ENCODE measurements around the gene RNF112.
A peak's percentile ranks its signal among the peaks of the same experiment; 100 is the strongest.

Gene RNF112

GRCh38 chr17:19448341-19449268, 37.6 kb downstream of the RNF112 start:
- ChIA-PET POLR2A (no interaction called here), CTCF (interaction anchor here (1.4 to 8.1 kb wide), 6 partner anchors 9 to 82 kb away, joined by 3 to 149 read pairs (median 9); partner anchors contain the start of gene B9D1)
- 34% methylated on average over 5 of the region's 8 CpGs for WGBS (ENCODE audit: insufficient coverage)
- Histone ChIP-seq H3K4me1 (ENCODE audit: control extremely low read depth in 1 of 4, control insufficient read depth in 4 of 4, insufficient read depth in 4 of 4, low read length in 3 of 4) (peaks cover 0 to 16% (median 8%) of the 10 kb centered on the region in 4 experiments), H3K36me3 (ENCODE audit: control insufficient read depth in 4 of 4, insufficient read depth in 4 of 4, low read length in 3 of 4) (no peaks in the 10 kb centered on the region), H3K4me3 (ENCODE audit: control insufficient read depth in 1 of 7, extremely low read depth in 1 of 7, insufficient read depth in 4 of 7, low read depth in 2 of 7, low read length in 6 of 7) (no peak overlapping the region), H3K27me3 (replicated peaks in 2 of 5; ENCODE audit: control insufficient read depth in 4 of 5, insufficient read depth in 5 of 5, low read length in 4 of 5) (peaks cover 0 to 20% (median 5%) of the 10 kb centered on the region in 5 experiments), H3K27ac (ENCODE audit: insufficient read depth in 1 of 2, low read depth in 1 of 2, low read length in 2 of 2, poor library complexity in 1 of 2, severe bottlenecking in 2 of 2) (no peak overlapping the region), H3K9me3 (ENCODE audit: control extremely low read depth in 1 of 5, control insufficient read depth in 4 of 5, insufficient read depth in 2 of 5, low read depth in 1 of 5, low read length in 4 of 5) (peaks cover 0 to 11% (median 4%) of the 10 kb centered on the region in 5 experiments)
- DNase-seq: peak; percentile 43 to 70 (median 59)

DNA sequence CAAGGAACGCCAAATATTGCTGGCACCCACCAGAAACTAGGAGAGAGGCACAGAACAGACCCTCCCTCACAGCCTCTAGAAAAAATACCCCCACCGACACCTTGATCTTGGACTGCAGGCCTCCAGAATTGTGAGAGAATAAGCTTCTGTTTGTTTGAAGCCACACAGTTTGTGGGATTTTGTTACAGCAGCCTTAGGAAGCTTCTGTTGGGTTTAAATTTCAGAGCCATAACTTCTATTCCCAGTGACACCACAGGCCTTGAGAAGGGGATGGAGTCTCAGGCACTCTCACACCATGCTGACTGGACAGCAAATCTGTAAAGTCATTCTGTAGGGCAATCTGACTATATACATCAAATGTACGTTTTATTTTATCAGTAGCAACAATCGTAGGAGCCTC, 38.6 kb downstream of the RNF112 start:
- CTCF ChIA-PET: interaction anchor here (0.7 to 8.1 kb wide), 3 partner anchors 8 to 83 kb away, joined by 3 to 149 read pairs (median 24); partner anchors contain the start of gene B9D1
- H3K4me3 ChIP-seq (ENCODE audit: control insufficient read depth in 1 of 7, extremely low read depth in 1 of 7, insufficient read depth in 4 of 7, low read depth in 2 of 7, low read length in 6 of 7): no peak overlapping the region
- H3K27ac ChIP-seq (ENCODE audit: insufficient read depth in 1 of 2, low read depth in 1 of 2, low read length in 2 of 2, poor library complexity in 1 of 2, severe bottlenecking in 2 of 2): no peak overlapping the region
- H3K36me3 ChIP-seq (ENCODE audit: control insufficient read depth in 4 of 4, insufficient read depth in 4 of 4, low read length in 3 of 4): no peaks in the 10 kb centered on the region
- POLR2A ChIA-PET: no interaction called here
- peaks cover 0 to 16% (median 8%) of the 10 kb centered on the region in 4 experiments for H3K4me1 ChIP-seq (ENCODE audit: control extremely low read depth in 1 of 4, control insufficient read depth in 4 of 4, insufficient read depth in 4 of 4, low read length in 3 of 4)
- WGBS (ENCODE audit: insufficient coverage): 76% methylated on average over 2 of the region's 4 CpGs
- no peak for DNase-seq
- H3K9me3 ChIP-seq (ENCODE audit: control extremely low read depth in 1 of 5, control insufficient read depth in 4 of 5, insufficient read depth in 2 of 5, low read depth in 1 of 5, low read length in 4 of 5): peaks cover 0 to 7% (median 4%) of the 10 kb centered on the region in 5 experiments
- H3K27me3 ChIP-seq (replicated peaks in 2 of 5; ENCODE audit: control insufficient read depth in 4 of 5, insufficient read depth in 5 of 5, low read length in 4 of 5): peaks cover 0 to 26% (median 13%) of the 10 kb centered on the region in 5 experiments

GRCh38 chr17:19453296-19453695, 42.3 kb downstream of the RNF112 start:
- H3K4me3 ChIP-seq (ENCODE audit: control insufficient read depth in 1 of 7, extremely low read depth in 1 of 7, insufficient read depth in 4 of 7, low read depth in 2 of 7, low read length in 6 of 7): no peak overlapping the region
- WGBS (ENCODE audit: insufficient coverage): 100% methylated on average over 3 of the region's 3 CpGs
- H3K36me3 ChIP-seq (ENCODE audit: control insufficient read depth in 4 of 4, insufficient read depth in 4 of 4, low read length in 3 of 4): no peaks in the 10 kb centered on the region
- no peak overlapping the region for H3K27ac ChIP-seq (ENCODE audit: insufficient read depth in 1 of 2, low read depth in 1 of 2, low read length in 2 of 2, poor library complexity in 1 of 2, severe bottlenecking in 2 of 2)
- ChIA-PET POLR2A (no interaction called here), CTCF (no interaction called here)
- H3K9me3 ChIP-seq (ENCODE audit: control extremely low read depth in 1 of 5, control insufficient read depth in 4 of 5, insufficient read depth in 2 of 5, low read depth in 1 of 5, low read length in 4 of 5): no peaks in the 10 kb centered on the region
- peaks cover 0 to 27% (median 15%) of the 10 kb centered on the region in 5 experiments for H3K27me3 ChIP-seq (replicated peaks in 2 of 5; ENCODE audit: control insufficient read depth in 4 of 5, insufficient read depth in 5 of 5, low read length in 4 of 5)
- DNase-seq: no peak
- H3K4me1 ChIP-seq (ENCODE audit: control extremely low read depth in 1 of 4, control insufficient read depth in 4 of 4, insufficient read depth in 4 of 4, low read length in 3 of 4): peaks cover 0 to 18% (median 6%) of the 10 kb centered on the region in 4 experiments

DNA sequence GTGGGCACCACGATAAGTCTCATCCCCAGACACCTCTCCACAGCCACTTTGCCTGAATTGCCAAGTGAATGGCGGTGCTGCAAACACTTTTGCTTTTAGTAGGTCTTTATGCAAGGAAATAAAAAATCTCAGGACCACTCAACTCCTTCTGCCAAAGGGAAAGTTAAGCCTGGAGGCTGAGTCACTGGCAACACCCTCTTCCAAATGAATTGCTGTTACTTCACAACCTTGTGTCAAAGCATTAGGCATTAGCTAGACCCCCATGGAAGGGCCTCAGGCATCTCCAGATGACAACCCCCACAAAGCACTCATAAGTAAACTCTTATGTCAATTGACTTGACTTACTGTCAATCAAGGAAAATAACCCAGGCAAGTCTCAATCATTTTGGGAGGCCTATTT, 43.0 kb downstream of the RNF112 start:
- ChIA-PET POLR2A (no interaction called here), CTCF (interaction anchor here (1.0 kb wide), 1 partner anchor 15 kb away, joined by 3 read pairs; no protein-coding TSS in a partner anchor)
- WGBS (ENCODE audit: insufficient coverage): 88% methylated on average over 1 of the region's 2 CpGs
- Histone ChIP-seq H3K27ac (ENCODE audit: insufficient read depth in 1 of 2, low read depth in 1 of 2, low read length in 2 of 2, poor library complexity in 1 of 2, severe bottlenecking in 2 of 2) (no peak overlapping the region), H3K36me3 (ENCODE audit: control insufficient read depth in 4 of 4, insufficient read depth in 4 of 4, low read length in 3 of 4) (no peaks in the 10 kb centered on the region), H3K9me3 (ENCODE audit: control extremely low read depth in 1 of 5, control insufficient read depth in 4 of 5, insufficient read depth in 2 of 5, low read depth in 1 of 5, low read length in 4 of 5) (no peaks in the 10 kb centered on the region), H3K27me3 (replicated peaks in 2 of 5; ENCODE audit: control insufficient read depth in 4 of 5, insufficient read depth in 5 of 5, low read length in 4 of 5) (peaks cover 0 to 23% (median 15%) of the 10 kb centered on the region in 5 experiments), H3K4me3 (ENCODE audit: control insufficient read depth in 1 of 7, extremely low read depth in 1 of 7, insufficient read depth in 4 of 7, low read depth in 2 of 7, low read length in 6 of 7) (no peak overlapping the region), H3K4me1 (ENCODE audit: control extremely low read depth in 1 of 4, control insufficient read depth in 4 of 4, insufficient read depth in 4 of 4, low read length in 3 of 4) (peaks cover 0 to 10% (median 2%) of the 10 kb centered on the region in 4 experiments)
- DNase-seq: no peak

DNA sequence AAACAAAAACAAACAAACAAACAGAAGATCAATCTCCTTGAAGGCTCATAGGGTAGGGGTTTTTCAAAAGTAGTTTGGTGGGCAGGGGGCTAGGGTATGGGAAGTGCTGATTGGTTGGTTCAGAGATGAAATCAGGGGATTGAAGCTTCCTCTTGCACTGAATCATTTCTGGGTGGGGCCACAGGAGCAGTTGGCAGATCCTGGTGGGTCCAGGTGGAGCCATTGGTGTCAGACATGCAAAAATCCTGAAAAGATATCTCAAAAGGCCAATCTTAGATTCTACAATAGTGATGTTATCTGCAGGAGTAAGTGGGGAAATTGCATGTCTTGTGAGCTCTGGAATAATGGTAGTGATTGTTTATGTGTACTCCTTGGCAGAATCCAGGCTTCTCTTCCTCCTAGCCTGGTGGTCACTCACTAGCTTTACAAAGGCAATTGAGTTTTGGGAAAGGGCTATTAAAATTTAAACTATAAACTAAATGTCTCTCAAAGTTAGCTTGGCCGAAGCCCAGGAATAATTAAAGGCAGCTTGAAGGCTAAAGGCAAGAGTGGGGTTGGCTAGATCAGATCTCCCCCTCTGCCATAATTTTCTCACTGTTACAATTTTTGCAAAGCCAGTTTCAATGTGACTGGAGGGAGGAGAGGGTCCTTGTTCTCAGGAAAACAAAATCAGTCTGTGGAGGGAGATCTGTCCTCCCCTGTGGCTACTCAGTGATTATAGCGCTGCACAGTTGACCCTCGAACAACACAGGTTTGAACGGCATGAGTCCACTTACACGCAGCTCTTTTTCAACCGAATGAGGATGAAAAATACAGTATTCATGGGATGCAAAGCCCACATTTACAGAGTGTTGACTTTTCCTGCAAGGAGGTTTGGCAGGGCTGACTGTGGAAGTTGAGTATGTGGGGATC, 45.2 kb downstream of the RNF112 start:
- no peak for DNase-seq
- ChIA-PET CTCF (interaction anchor here (0.9 to 3.7 kb wide), 6 partner anchors 8 to 93 kb away, joined by 3 to 24 read pairs (median 5); partner anchors contain the start of gene B9D1), POLR2A (interaction anchor here (0.6 kb wide), 1 partner anchor 36 kb away, joined by 5 read pairs; no protein-coding TSS in a partner anchor)
- Histone ChIP-seq H3K9me3 (ENCODE audit: control extremely low read depth in 1 of 5, control insufficient read depth in 4 of 5, insufficient read depth in 2 of 5, low read depth in 1 of 5, low read length in 4 of 5) (no peaks in the 10 kb centered on the region), H3K27me3 (replicated peaks in 2 of 5; ENCODE audit: control insufficient read depth in 4 of 5, insufficient read depth in 5 of 5, low read length in 4 of 5) (peaks cover 0 to 22% (median 13%) of the 10 kb centered on the region in 5 experiments), H3K36me3 (ENCODE audit: control insufficient read depth in 4 of 4, insufficient read depth in 4 of 4, low read length in 3 of 4) (no peaks in the 10 kb centered on the region), H3K4me1 (ENCODE audit: control extremely low read depth in 1 of 4, control insufficient read depth in 4 of 4, insufficient read depth in 4 of 4, low read length in 3 of 4) (peaks cover 0 to 5% (median 0%) of the 10 kb centered on the region in 4 experiments), H3K27ac (ENCODE audit: insufficient read depth in 1 of 2, low read depth in 1 of 2, low read length in 2 of 2, poor library complexity in 1 of 2, severe bottlenecking in 2 of 2) (no peak overlapping the region), H3K4me3 (ENCODE audit: control insufficient read depth in 1 of 7, extremely low read depth in 1 of 7, insufficient read depth in 4 of 7, low read depth in 2 of 7, low read length in 6 of 7) (no peak overlapping the region)
- 90% methylated on average over 5 of the region's 6 CpGs for WGBS (ENCODE audit: insufficient coverage)

GRCh38 chr17:19457046-19457445, 46.0 kb downstream of the RNF112 start:
- Histone ChIP-seq H3K36me3 (ENCODE audit: control insufficient read depth in 4 of 4, insufficient read depth in 4 of 4, low read length in 3 of 4) (no peaks in the 10 kb centered on the region), H3K9me3 (ENCODE audit: control extremely low read depth in 1 of 5, control insufficient read depth in 4 of 5, insufficient read depth in 2 of 5, low read depth in 1 of 5, low read length in 4 of 5) (no peaks in the 10 kb centered on the region), H3K27ac (ENCODE audit: insufficient read depth in 1 of 2, low read depth in 1 of 2, low read length in 2 of 2, poor library complexity in 1 of 2, severe bottlenecking in 2 of 2) (no peak overlapping the region), H3K27me3 (replicated peaks in 2 of 5; ENCODE audit: control insufficient read depth in 4 of 5, insufficient read depth in 5 of 5, low read length in 4 of 5) (peaks cover 0 to 22% (median 13%) of the 10 kb centered on the region in 5 experiments), H3K4me3 (ENCODE audit: control insufficient read depth in 1 of 7, extremely low read depth in 1 of 7, insufficient read depth in 4 of 7, low read depth in 2 of 7, low read length in 6 of 7) (no peak overlapping the region), H3K4me1 (ENCODE audit: control extremely low read depth in 1 of 4, control insufficient read depth in 4 of 4, insufficient read depth in 4 of 4, low read length in 3 of 4) (peaks cover 0 to 5% (median 0%) of the 10 kb centered on the region in 4 experiments)
- CTCF ChIA-PET: interaction anchor here (0.7 to 3.7 kb wide), 8 partner anchors 9 to 94 kb away, joined by 3 to 24 read pairs (median 4); partner anchors contain the start of gene B9D1
- POLR2A ChIA-PET: interaction anchor here (0.6 kb wide), 1 partner anchor 35 kb away, joined by 5 read pairs; no protein-coding TSS in a partner anchor
- 80% methylated on average over 2 of the region's 3 CpGs for WGBS (ENCODE audit: insufficient coverage)
- peak in 2 of 3 donors; percentile 18 to 31 for DNase-seq
